Nephron progenitor cell (in vitro differentiated cells): Measurements from ENCODE around the gene TNNC2.

Experiments
- DNase-seq: peaks from one replicate; pipeline ENCODE4 v3.0.0; 2021
- H3K27ac Mint-ChIP-seq: 2 replicates; pipeline ENCODE4 v1.8.0; 2021; ENCODE audit warnings: mild to moderate bottlenecking, moderate library complexity, mixed read lengths
- H3K27me3 Mint-ChIP-seq: 2 replicates; pipeline ENCODE4 v1.8.0; 2021; ENCODE audit warnings: mild to moderate bottlenecking, low read depth, mixed read lengths; ENCODE audit not compliant: poor library complexity
- H3K36me3 Mint-ChIP-seq: 2 replicates; pipeline ENCODE4 v1.8.0; 2021; ENCODE audit warnings: low read depth, mixed read lengths
- H3K4me1 Mint-ChIP-seq: 2 replicates; pipeline ENCODE4 v1.8.0; 2021; ENCODE audit warnings: mixed read lengths
- H3K4me3 Mint-ChIP-seq: 2 replicates; pipeline ENCODE4 v1.8.0; 2021; ENCODE audit warnings: mild to moderate bottlenecking, moderate library complexity, mixed read lengths
- H3K9me3 Mint-ChIP-seq: 2 replicates; pipeline ENCODE4 v1.8.0; 2021; ENCODE audit warnings: mild to moderate bottlenecking, moderate library complexity, mixed read lengths
- CTCF ChIP-seq: fragments of 200-600 bp; sonication (generic); IDR thresholded peaks from 2 replicates; pipeline ENCODE4 v1.5.0; 2021; ENCODE audit warnings: antibody characterized with exemption

TNNC2 gene

GRCh38 chr20:45783656-45784294 is 43.3 kb downstream of the TNNC2 start:
- Mint-ChIP-seq H3K4me3 (no peak overlapping the region), H3K27ac (no peak overlapping the region), H3K27me3 (peaks cover 17% of the 10 kb centered on the region), H3K9me3 (no peaks in the 10 kb centered on the region), H3K36me3 (no peaks in the 10 kb centered on the region), H3K4me1 (peaks cover 5% of the 10 kb centered on the region)
- TF ChIP-seq CTCF: no peak
- DNase-seq: no peak

GRCh38 chr20:45782890-45783289 is 44.2 kb downstream of the TNNC2 start:
- peaks cover 5% of the 10 kb centered on the region for H3K4me1 Mint-ChIP-seq
- no peak overlapping the region for H3K4me3 Mint-ChIP-seq
- TF ChIP-seq CTCF: no peak
- H3K27me3 Mint-ChIP-seq: peaks cover 14% of the 10 kb centered on the region
- no peaks in the 10 kb centered on the region for H3K36me3 Mint-ChIP-seq
- no peak for DNase-seq
- H3K27ac Mint-ChIP-seq: no peak overlapping the region
- H3K9me3 Mint-ChIP-seq: no peaks in the 10 kb centered on the region

- no peak overlapping the region for H3K27ac Mint-ChIP-seq
These were observed 45.7 kb downstream of the TNNC2 start for GRCh38 chr20:45781391-45781931.

GRCh38 chr20:45780159-45780558 is 47.0 kb downstream of the TNNC2 start:
- TF ChIP-seq CTCF: no peak
- no peaks in the 10 kb centered on the region for H3K36me3 Mint-ChIP-seq
- DNase-seq: no peak
- no peak overlapping the region for H3K4me3 Mint-ChIP-seq
- peaks cover 11% of the 10 kb centered on the region for H3K27me3 Mint-ChIP-seq
- H3K4me1 Mint-ChIP-seq: peaks cover 5% of the 10 kb centered on the region
- H3K9me3 Mint-ChIP-seq: no peaks in the 10 kb centered on the region
- no peak overlapping the region for H3K27ac Mint-ChIP-seq

More at GRCh38 chr20:45781391-45781931, 45.7 kb downstream of the TNNC2 start:
- TF ChIP-seq CTCF: no peak
- H3K4me1 Mint-ChIP-seq: peaks cover 5% of the 10 kb centered on the region
- H3K36me3 Mint-ChIP-seq: no peaks in the 10 kb centered on the region
- no peak for DNase-seq
- H3K4me3 Mint-ChIP-seq: no peak overlapping the region
- H3K9me3 Mint-ChIP-seq: no peaks in the 10 kb centered on the region
- peaks cover 11% of the 10 kb centered on the region for H3K27me3 Mint-ChIP-seq

GRCh38 chr20:45779011-45779915 is 47.8 kb downstream of the TNNC2 start:
- Mint-ChIP-seq H3K27ac (no peak overlapping the region), H3K4me3 (no peak overlapping the region), H3K36me3 (no peaks in the 10 kb centered on the region), H3K4me1 (peaks cover 5% of the 10 kb centered on the region), H3K27me3 (peaks cover 9% of the 10 kb centered on the region), H3K9me3 (no peaks in the 10 kb centered on the region)
- no peak for TF ChIP-seq CTCF
- DNase-seq: no peak
